HFFc6 (cell line): ENCODE measurements around the gene POU6F2. TPM values are rescaled to one million over a fixed set of nuclear protein-coding genes. Genes with fewer than 3 reads are reported as not detected.

Source experiments
- DNase-seq: peaks from one replicate; pipeline ENCODE4 v3.0.0-alpha.2; 2018
- H3K27ac Mint-ChIP-seq: 2 replicates; pipeline ENCODE4 v1.8.0; 2020; ENCODE audit warnings: mild to moderate bottlenecking, mixed read lengths
- H3K27me3 Mint-ChIP-seq: 2 replicates; pipeline ENCODE4 v1.8.0; 2021; ENCODE audit warnings: mild to moderate bottlenecking, moderate library complexity, mixed read lengths; ENCODE audit not compliant: insufficient read depth
- H3K36me3 Mint-ChIP-seq: 2 replicates; pipeline ENCODE4 v1.8.0; 2021; ENCODE audit warnings: low read depth, mixed read lengths
- H3K4me1 Mint-ChIP-seq: 2 replicates; pipeline ENCODE4 v1.8.0; 2020; ENCODE audit warnings: low read depth, mixed read lengths
- H3K4me3 Mint-ChIP-seq: 2 replicates; pipeline ENCODE4 v1.8.0; 2020; ENCODE audit warnings: mild to moderate bottlenecking, moderate library complexity, mixed read lengths
- H3K9me3 Mint-ChIP-seq: 2 replicates; pipeline ENCODE4 v1.8.0; 2020; ENCODE audit warnings: mild to moderate bottlenecking, mixed read lengths
- total RNA-seq, 6 experiments: library from RNA; stranded (reverse); fragmentation: NEBNext Ultra II Directional; extraction: Animal tissue kit (Norgen Biotek cat#: 25700); gene quantifications; 2 replicates in 1 of 6; 3 replicates in 5 of 6; pipeline ENCODE4 v1.2.3, GENCODE V29; 2021
- TF ChIP-seq, protein P1 (sequence below): fragments of 200-600 bp; sonication (generic); IDR thresholded peaks from 2 replicates; pipeline ENCODE4 v1.5.0; 2021; ENCODE audit warnings: antibody characterized with exemption, mild to moderate bottlenecking

Gene POU6F2
- total RNA-seq, 6 experiments from 2014 or later, result not detected

DNA sequence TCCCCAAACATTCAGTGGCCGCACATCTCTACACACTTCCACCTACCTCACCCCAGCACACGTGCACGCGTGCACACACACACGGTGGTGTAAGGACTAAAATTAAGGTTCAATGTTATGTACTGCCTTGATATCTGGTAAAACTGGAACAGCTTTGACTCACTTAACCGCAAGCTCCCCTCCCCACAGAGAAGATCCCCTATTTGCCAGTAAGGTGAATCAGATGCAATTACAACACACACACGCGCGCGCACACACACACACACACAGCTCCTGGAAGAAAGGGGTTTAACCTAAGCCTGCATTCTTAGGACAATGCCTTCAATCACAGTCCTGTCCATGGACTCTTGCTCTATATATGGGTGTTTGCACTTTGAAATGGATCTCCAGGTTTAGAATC is 43.2 kb upstream of the POU6F2 start:
- Mint-ChIP-seq H3K27me3 (peaks cover 16% of the 10 kb centered on the region), H3K4me3 (no peak overlapping the region), H3K27ac (no peak overlapping the region), H3K4me1 (peaks cover 13% of the 10 kb centered on the region), H3K9me3 (no peaks in the 10 kb centered on the region), H3K36me3 (no peaks in the 10 kb centered on the region)
- TF ChIP-seq, protein P1, sequence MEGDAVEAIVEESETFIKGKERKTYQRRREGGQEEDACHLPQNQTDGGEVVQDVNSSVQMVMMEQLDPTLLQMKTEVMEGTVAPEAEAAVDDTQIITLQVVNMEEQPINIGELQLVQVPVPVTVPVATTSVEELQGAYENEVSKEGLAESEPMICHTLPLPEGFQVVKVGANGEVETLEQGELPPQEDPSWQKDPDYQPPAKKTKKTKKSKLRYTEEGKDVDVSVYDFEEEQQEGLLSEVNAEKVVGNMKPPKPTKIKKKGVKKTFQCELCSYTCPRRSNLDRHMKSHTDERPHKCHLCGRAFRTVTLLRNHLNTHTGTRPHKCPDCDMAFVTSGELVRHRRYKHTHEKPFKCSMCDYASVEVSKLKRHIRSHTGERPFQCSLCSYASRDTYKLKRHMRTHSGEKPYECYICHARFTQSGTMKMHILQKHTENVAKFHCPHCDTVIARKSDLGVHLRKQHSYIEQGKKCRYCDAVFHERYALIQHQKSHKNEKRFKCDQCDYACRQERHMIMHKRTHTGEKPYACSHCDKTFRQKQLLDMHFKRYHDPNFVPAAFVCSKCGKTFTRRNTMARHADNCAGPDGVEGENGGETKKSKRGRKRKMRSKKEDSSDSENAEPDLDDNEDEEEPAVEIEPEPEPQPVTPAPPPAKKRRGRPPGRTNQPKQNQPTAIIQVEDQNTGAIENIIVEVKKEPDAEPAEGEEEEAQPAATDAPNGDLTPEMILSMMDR, result no peak
- no peak for DNase-seq

DNA sequence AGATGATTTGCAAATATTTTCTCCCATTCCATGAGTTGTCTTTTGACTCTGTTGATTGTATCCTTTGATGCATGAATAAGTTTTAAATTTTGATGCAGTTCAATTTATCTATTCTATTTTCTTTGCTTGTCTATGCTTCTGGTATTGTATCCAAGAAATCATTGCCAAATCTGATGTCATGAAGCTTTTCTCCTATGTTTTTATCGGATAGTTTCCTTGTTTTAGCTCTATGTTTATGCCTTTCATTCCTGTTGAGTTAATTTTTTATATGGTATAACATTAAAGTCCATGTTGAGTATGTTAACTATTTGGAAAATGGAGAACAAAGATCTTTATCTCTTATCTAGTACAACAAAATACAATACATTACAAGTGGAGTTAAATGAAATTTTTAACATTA is 41.1 kb upstream of the POU6F2 start:
- no peaks in the 10 kb centered on the region for H3K36me3 Mint-ChIP-seq
- TF ChIP-seq, protein P1, result no peak
- no peaks in the 10 kb centered on the region for H3K9me3 Mint-ChIP-seq
- peaks cover 20% of the 10 kb centered on the region for H3K27me3 Mint-ChIP-seq
- H3K27ac Mint-ChIP-seq, result no peak overlapping the region
- DNase-seq, result no peak
- no peak overlapping the region for H3K4me3 Mint-ChIP-seq
- H3K4me1 Mint-ChIP-seq, result no peaks in the 10 kb centered on the region

DNA sequence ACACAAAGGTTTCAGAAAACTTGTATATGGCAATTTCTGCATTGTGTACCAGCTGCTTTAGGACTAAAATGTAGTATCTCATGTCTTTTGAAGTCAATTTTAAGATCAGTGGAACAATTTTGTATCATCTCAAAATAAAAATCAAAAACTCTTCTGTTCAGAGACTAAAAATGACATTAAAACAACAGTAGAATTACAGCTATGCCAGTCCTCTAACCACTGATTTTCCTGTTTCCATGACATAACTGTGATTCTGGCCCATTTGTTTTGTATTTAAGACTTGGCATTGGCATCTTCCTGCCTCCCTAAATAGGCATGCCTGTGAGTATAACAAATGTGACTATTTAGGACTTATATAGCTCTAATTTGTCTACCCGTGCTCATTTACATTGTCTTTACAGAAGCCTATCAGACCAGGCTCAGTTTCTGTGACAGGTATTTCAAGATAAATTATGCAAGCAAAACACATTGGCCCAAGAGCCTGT is 39.7 kb upstream of the POU6F2 start:
- no peak overlapping the region for H3K27ac Mint-ChIP-seq
- no peaks in the 10 kb centered on the region for H3K4me1 Mint-ChIP-seq
- no peak for DNase-seq
- no peaks in the 10 kb centered on the region for H3K36me3 Mint-ChIP-seq
- H3K9me3 Mint-ChIP-seq, result no peaks in the 10 kb centered on the region
- peaks cover 20% of the 10 kb centered on the region for H3K27me3 Mint-ChIP-seq
- TF ChIP-seq, protein P1, result no peak
- no peak overlapping the region for H3K4me3 Mint-ChIP-seq

DNA sequence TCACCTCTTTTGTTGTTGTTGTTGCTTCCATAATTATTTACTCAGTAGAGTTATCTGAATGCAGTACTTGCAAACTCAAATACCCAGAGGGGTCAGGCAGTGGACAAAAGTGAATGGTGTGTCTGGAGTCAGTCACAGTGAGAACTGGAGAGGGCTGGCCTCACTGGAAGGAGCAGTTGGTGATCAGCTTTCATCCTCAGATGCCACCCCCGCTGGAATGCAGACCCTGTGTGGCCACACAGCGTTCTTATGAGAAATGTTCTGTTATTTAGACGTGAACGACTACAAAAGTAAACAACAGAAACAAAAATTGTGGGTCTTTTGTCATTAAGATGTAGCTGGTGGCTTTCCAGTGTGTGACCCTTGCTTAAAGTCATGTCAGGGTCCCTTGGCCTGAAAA is 39.1 kb upstream of the POU6F2 start:
- Mint-ChIP-seq H3K27ac (no peak overlapping the region), H3K27me3 (peaks cover 20% of the 10 kb centered on the region), H3K4me1 (no peaks in the 10 kb centered on the region), H3K4me3 (no peak overlapping the region), H3K9me3 (no peaks in the 10 kb centered on the region), H3K36me3 (no peaks in the 10 kb centered on the region)
- DNase-seq, result no peak
- TF ChIP-seq, protein P1, result no peak

DNA sequence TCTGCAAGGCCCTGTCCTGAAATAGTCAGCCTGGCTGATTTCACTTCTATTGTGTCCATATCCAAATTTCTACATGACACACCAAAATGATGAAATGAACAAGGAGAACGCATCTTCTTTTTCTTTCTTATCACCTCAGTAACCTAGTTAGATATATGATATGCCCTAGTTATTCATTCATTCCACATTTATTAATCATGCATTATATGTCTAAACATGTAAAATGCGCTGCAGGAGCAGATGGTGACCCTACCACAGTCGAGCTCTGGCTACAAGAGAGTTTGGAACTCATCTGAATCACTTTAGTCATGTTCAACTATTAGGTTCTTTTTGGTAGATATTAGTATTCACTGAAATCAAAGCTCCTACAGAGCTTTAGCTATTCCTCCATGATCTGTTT is 36.9 kb upstream of the POU6F2 start:
- no peak overlapping the region for H3K4me3 Mint-ChIP-seq
- no peaks in the 10 kb centered on the region for H3K4me1 Mint-ChIP-seq
- H3K27me3 Mint-ChIP-seq, result peaks cover 15% of the 10 kb centered on the region
- no peaks in the 10 kb centered on the region for H3K9me3 Mint-ChIP-seq
- no peaks in the 10 kb centered on the region for H3K36me3 Mint-ChIP-seq
- DNase-seq, result no peak
- no peak overlapping the region for H3K27ac Mint-ChIP-seq
- TF ChIP-seq, protein P1, result no peak
